A673 (cell line): ENCODE results near the gene SLC6A18. TPM values are rescaled to one million over a fixed set of nuclear protein-coding genes. Genes with fewer than 3 reads are reported as not detected.

ENCODE experiments used
- BruUV-seq: library from RNA; stranded (reverse); fragments of 400-500 nt; replicated peaks from 2 replicates; lab custom pipeline; 2021; lab: Mats Ljungman, UMichigan
- CTCF ChIA-PET: fragments of 300-600 bp; sonication (Branson Sonifier 250); formaldehyde crosslinking; loops from one replicate; lab custom pipeline; 2022; ENCODE audit warnings: antibody characterized with exemption; lab: Charles Lee
- POLR2A ChIA-PET: fragments of 300-600 bp; sonication (Branson Sonifier 250); formaldehyde crosslinking; loops from one replicate; lab custom pipeline; 2022; ENCODE audit warnings: antibody characterized with exemption; ENCODE audit not compliant: low non-redundant PET; lab: Charles Lee
- DNase-seq: peaks from one replicate; pipeline ENCODE4 v3.0.0-alpha.2; 2015; ENCODE audit warnings: low spot score
- H3K27ac ChIP-seq: fragments of 200-600 bp; sonication (generic); 2 replicates; pipeline ENCODE4 v1.5.1; 2016; ENCODE audit warnings: mixed run types, low read depth, mild to moderate bottlenecking, mixed read lengths, antibody characterized with exemption, low read length; ENCODE audit not compliant: poor library complexity, severe bottlenecking
- H3K27me3 ChIP-seq: fragments of 200-600 bp; sonication (generic); replicated peaks from 2 replicates; pipeline ENCODE4 v1.6.1; 2017; ENCODE audit warnings: mixed run types, low read depth, mild to moderate bottlenecking, mixed read lengths, antibody characterized with exemption, low read length; ENCODE audit not compliant: insufficient read depth, poor library complexity
- H3K36me3 ChIP-seq: fragments of 200-600 bp; sonication (generic); 2 replicates; pipeline ENCODE4 v1.6.1; 2016; ENCODE audit warnings: mixed run types, mild to moderate bottlenecking, mixed read lengths, antibody characterized with exemption, low read length; ENCODE audit not compliant: insufficient read depth, poor library complexity, severe bottlenecking
- H3K4me1 ChIP-seq: fragments of 200-600 bp; sonication (generic); 2 replicates; pipeline ENCODE4 v1.6.1; 2017; ENCODE audit warnings: mixed run types, mild to moderate bottlenecking, mixed read lengths, antibody characterized with exemption, low read length; ENCODE audit not compliant: insufficient read depth, poor library complexity, severe bottlenecking
- H3K4me3 ChIP-seq: fragments of 200-600 bp; sonication (generic); 2 replicates; pipeline ENCODE4 v1.5.1; 2016; ENCODE audit warnings: low read depth, mixed run types, mild to moderate bottlenecking, mixed read lengths, low read length; ENCODE audit not compliant: poor library complexity, severe bottlenecking
- H3K9me3 ChIP-seq: fragments of 200-600 bp; sonication (generic); 2 replicates; pipeline ENCODE4 v1.6.1; 2016; ENCODE audit warnings: mixed run types, low read depth, mild to moderate bottlenecking, mixed read lengths, antibody characterized with exemption, low read length; ENCODE audit not compliant: poor library complexity, severe bottlenecking
- EZH2 ChIP-seq: fragments of 200-600 bp; sonication (generic); IDR thresholded peaks from 2 replicates; pipeline ENCODE4 v1.6.1; 2017; ENCODE audit warnings: borderline replicate concordance, low read depth, mild to moderate bottlenecking, mixed read lengths, antibody characterized with exemption, low read length; ENCODE audit not compliant: poor library complexity, severe bottlenecking
- intact Hi-C: fragments of 100-400 bp; cut with micrococcal nuclease; formaldehyde crosslinking; loops from one replicate; pipeline ENCODE4 v1.10.0; 2022; ENCODE audit not compliant: unreplicated experiment
- total RNA-seq: library from RNA; stranded (reverse); gene quantifications from 2 replicates; pipeline ENCODE4 v1.2.3, GENCODE V29; 2021
- TF ChIP-seq, protein P1 (sequence below): fragments of 300-800, 200-600 bp; sonication (generic); conservative IDR thresholded peaks from 2 replicates; pipeline ENCODE4 v1.5.1; 2017; ENCODE audit warnings: low read depth, mild to moderate bottlenecking, antibody characterized with exemption, low read length, moderate library complexity, mixed read lengths

SLC6A18 gene
- total RNA-seq, 1 experiment from 2014 or later, result not detected

DNA sequence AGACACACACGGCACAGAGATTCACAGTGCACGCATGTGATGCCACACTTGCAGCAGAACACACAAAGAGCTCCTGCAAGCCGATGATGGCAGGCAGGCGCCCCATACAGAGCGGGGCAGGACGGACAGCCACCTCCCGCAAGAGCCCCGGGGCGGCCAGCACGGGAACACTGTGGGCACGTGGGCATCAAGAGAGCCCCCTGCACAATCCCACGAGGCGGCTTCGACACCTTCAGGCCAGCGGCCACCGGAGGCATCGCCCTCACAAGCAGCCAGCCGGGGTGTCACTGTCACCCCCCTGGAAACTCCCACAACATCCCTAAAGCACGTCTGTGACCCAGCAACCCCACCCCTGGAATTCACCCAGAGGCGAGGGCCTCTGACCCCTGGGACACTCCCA is 51.7 kb downstream of the SLC6A18 start:
- BruUV-seq, result no TSS peak
- no peaks in the 10 kb centered on the region for H3K36me3 ChIP-seq
- CTCF ChIA-PET, result no interaction called here
- no peak for TF ChIP-seq EZH2
- TF ChIP-seq, protein P1, sequence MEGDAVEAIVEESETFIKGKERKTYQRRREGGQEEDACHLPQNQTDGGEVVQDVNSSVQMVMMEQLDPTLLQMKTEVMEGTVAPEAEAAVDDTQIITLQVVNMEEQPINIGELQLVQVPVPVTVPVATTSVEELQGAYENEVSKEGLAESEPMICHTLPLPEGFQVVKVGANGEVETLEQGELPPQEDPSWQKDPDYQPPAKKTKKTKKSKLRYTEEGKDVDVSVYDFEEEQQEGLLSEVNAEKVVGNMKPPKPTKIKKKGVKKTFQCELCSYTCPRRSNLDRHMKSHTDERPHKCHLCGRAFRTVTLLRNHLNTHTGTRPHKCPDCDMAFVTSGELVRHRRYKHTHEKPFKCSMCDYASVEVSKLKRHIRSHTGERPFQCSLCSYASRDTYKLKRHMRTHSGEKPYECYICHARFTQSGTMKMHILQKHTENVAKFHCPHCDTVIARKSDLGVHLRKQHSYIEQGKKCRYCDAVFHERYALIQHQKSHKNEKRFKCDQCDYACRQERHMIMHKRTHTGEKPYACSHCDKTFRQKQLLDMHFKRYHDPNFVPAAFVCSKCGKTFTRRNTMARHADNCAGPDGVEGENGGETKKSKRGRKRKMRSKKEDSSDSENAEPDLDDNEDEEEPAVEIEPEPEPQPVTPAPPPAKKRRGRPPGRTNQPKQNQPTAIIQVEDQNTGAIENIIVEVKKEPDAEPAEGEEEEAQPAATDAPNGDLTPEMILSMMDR, result no peak
- intact Hi-C loops, result no loop called here
- H3K9me3 ChIP-seq, result no peaks in the 10 kb centered on the region
- POLR2A ChIA-PET, result no interaction called here
- no peaks in the 10 kb centered on the region for H3K4me1 ChIP-seq
- no peak overlapping the region for H3K27ac ChIP-seq
- DNase-seq, result no peak
- H3K4me3 ChIP-seq, result no peak overlapping the region
- no peaks in the 10 kb centered on the region for H3K27me3 ChIP-seq

GRCh38 chr5:1277331-1277730 is 52.1 kb downstream of the SLC6A18 start:
- Histone ChIP-seq H3K27me3 (no peaks in the 10 kb centered on the region), H3K4me3 (no peak overlapping the region), H3K9me3 (no peaks in the 10 kb centered on the region), H3K36me3 (no peaks in the 10 kb centered on the region), H3K27ac (no peak overlapping the region), H3K4me1 (no peaks in the 10 kb centered on the region)
- intact Hi-C loops, result no loop called here
- no peak for DNase-seq
- POLR2A ChIA-PET, result no interaction called here
- TF ChIP-seq, protein P1, result no peak
- TF ChIP-seq EZH2, result no peak
- CTCF ChIA-PET, result no interaction called here
- no TSS peak for BruUV-seq

GRCh38 chr5:1277781-1278180 is 52.6 kb downstream of the SLC6A18 start:
- TF ChIP-seq, protein P1, result no peak
- no peak for TF ChIP-seq EZH2
- ChIA-PET CTCF (no interaction called here), POLR2A (no interaction called here)
- no peak for DNase-seq
- Histone ChIP-seq H3K4me1 (no peaks in the 10 kb centered on the region), H3K27ac (no peak overlapping the region), H3K9me3 (no peaks in the 10 kb centered on the region), H3K27me3 (no peaks in the 10 kb centered on the region), H3K36me3 (no peaks in the 10 kb centered on the region), H3K4me3 (no peak overlapping the region)
- BruUV-seq, result no TSS peak
- intact Hi-C loops, result no loop called here
